ENCODE measurements around the gene CCDC69.
"Not testable (repeated sequence)": the region's sequence is repeated elsewhere in the genome, so short reads cannot be mapped to it uniquely, and the experiment has no call there.

Gene CCDC69

DNA sequence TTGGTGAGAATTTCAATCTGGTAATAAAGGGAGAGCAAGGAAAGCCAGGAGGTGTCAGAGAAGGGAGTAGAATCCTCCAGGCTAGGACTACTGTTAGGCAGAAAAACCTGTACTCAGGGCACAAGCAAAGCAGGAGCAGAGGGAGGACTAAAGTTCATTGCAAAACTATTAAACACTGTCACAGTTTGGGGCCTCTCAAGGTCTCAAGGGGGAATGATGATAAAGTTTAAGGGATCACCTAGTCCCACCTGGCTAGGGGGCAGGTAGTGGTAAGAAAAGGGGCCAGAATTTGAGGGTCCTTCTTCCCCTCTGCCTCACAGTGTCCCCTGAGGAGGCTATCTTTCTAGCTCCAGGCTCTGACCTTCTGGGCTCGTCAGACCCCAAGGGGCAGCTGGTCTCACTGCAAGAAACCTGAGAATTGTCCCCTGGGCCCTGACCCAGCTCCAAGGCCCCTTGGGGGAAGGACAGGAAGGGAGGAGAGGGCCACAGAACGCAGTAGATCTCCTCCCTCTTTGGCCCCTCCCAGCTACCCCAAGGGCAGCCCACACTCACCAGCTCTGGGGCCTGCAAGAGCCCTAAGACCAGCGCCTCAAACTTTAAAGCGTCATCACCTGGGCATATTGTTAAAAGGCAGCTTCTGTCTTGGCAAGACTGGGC, 974 bp downstream of the CCDC69 start:
- in situ Hi-C loops (cut with MboI; ENCODE audit: low sequenced_read_pairs), result no loop called here

- in situ Hi-C loops (cut with MboI; ENCODE audit: low sequenced_read_pairs), result no loop called here
These were observed 1.7 kb downstream of the CCDC69 start for GRCh38 chr5:151222054-151222789.

DNA sequence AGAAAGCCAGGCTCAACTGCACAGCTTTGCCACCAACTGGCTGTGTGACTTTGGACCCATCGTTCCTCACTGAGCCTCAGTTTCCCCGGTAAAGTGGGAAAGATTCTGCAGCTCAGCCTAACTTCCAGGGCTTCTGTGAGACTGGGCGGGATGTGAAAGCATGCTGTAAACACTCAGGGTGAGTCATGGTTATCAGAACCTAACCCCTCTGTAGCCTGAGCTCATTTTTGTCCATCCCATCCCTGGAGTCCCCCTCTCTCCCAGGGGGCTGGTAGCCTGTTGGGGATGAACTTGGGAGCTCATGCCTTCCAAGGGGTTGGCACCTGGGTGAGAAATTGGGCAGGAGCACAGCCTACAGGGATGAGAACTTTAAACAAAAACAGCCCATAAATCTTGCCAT, 2.3 kb downstream of the CCDC69 start:
- in situ Hi-C loops (cut with MboI; ENCODE audit: low sequenced_read_pairs), result no loop called here

GRCh38 chr5:151219789-151220188, 4.1 kb downstream of the CCDC69 start:
- in situ Hi-C loops (cut with MboI; ENCODE audit: low sequenced_read_pairs), result no loop called here

GRCh38 chr5:151219138-151219537, 4.8 kb downstream of the CCDC69 start:
- in situ Hi-C loops (cut with MboI; ENCODE audit: low sequenced_read_pairs), result no loop called here

DNA sequence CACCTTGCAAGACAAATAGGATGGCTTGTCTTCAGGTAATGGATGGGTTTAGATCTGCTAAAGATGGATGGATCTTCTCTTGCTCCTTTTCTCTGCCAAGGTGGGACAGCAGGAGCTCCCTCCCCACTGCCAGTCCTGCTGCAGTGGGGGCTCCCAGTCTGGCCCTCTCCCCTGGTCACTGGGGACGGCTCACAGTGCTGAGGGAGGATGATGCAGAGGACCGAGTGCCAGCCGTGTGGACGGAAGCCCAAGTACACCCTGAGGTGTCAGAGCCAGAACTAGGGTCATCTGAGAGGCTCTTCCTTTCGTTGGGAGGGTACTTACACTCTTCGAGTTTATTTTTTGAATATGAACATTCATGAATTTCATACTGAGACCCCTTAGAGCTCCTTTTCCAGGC, 5.7 kb downstream of the CCDC69 start:
- in situ Hi-C loops (cut with MboI; ENCODE audit: low sequenced_read_pairs), result no loop called here

GRCh38 chr5:151216781-151217180, 7.1 kb downstream of the CCDC69 start:
- in situ Hi-C loops (cut with MboI; ENCODE audit: low sequenced_read_pairs), result no loop called here

DNA sequence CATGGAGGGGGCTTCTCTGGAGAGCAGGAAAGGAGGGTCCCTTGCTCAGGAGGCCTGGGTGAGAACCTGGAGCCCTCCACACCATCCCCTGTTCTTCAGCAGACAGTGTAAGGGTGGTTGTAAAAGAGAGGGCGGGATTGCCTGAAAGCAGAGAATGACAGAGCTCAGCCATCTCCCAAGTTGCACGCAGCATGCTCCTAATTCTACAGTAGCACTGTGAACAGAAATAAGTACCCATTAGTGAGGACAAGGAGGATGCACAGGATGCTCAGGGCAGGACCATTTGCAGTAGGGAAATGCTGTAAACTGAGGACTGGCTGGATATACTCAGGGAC, 8.4 kb downstream of the CCDC69 start:
- in situ Hi-C loops (cut with MboI; ENCODE audit: low sequenced_read_pairs), result no loop called here

- in situ Hi-C loops (cut with MboI; ENCODE audit: low sequenced_read_pairs), result no loop called here
These were observed 9.0 kb downstream of the CCDC69 start for GRCh38 chr5:151214614-151215545.

DNA sequence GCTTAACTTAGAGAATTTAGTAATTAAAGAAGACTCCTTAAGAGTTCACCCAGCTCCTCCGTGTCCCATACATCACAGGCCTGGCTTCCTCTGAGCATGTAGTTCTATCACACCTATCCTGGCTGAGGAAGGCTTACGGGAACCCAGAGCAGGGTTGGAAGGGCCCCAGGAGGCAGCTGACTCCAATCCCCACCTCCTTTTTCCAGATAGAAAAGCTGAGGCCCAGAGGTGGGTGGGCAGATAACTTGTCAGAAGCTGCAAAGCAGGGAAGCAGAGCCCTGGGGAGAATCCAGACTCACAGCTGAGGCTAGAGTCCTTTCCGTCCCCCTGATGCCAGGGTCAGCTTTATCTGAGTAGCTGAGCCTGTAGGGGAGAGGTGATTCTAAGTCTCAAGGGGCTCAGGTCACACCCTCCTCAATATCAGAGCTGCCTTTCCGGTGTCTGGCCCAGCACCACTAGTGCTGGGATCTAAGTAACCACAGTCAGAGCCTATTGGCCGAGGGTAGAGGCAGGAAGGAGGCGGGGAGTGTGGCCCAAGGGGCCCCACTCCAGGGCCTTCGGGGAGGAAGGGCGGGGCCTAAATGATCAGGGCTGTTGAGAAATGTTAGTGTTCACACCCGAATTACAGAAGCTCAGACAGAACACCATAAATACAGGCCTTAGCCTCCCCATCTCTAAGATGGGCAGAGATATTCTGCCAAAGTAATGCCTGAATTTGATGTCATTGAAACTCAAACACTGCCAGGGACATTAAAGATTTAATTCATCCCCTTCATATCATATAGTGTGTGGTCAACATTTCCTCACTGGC, 9.9 kb downstream of the CCDC69 start:
- in situ Hi-C loops (cut with MboI; ENCODE audit: low sequenced_read_pairs), result no loop called here

GRCh38 chr5:151212406-151212798, 11.5 kb downstream of the CCDC69 start:
- in situ Hi-C loops (cut with MboI; ENCODE audit: low sequenced_read_pairs), result no loop called here

GRCh38 chr5:151208481-151208914, 15.4 kb downstream of the CCDC69 start:
- in situ Hi-C loops (cut with MboI; ENCODE audit: low sequenced_read_pairs), result no loop called here

DNA sequence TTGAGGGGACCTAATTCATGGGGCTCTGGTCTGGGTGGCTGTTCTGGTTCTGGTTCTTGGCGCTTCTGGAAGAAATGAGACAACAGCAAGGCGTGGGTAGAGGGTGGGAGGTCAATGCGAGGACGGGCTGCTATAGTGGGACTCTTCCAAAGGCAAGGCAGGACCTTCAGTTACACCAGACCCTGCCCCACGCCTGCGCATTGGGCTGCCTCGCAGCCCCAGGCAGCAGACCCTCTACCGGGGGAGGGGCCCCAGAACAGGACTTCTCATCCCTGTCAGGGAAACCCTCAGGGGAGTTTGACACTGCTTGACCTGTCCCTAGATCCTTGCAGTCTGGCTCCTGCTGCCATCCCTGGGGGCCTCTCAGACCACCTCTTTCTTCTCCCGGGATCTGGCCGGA, 18.5 kb downstream of the CCDC69 start:
- in situ Hi-C loops (cut with MboI; ENCODE audit: low sequenced_read_pairs), result no loop called here

DNA sequence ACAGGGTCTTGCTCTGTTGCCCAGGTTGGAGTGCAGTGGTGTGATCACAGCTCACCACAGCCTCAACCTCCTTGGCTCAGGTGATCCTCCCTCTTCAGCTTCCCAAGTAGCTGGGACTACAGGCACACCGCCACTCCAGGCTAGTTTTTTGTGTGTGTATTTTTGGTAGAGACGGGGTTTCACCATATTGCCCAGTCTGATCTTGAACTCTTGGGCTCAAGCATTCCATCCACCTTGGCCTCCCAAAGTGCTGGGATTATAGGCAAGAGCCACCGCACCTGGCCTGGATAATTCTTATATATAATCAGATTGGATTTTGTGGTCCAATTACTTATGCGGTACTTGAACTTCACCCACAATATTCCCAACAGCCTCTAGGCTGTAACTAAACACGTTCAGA, 19.8 kb downstream of the CCDC69 start:
- in situ Hi-C loops (cut with MboI; ENCODE audit: low sequenced_read_pairs), result no loop called here

DNA sequence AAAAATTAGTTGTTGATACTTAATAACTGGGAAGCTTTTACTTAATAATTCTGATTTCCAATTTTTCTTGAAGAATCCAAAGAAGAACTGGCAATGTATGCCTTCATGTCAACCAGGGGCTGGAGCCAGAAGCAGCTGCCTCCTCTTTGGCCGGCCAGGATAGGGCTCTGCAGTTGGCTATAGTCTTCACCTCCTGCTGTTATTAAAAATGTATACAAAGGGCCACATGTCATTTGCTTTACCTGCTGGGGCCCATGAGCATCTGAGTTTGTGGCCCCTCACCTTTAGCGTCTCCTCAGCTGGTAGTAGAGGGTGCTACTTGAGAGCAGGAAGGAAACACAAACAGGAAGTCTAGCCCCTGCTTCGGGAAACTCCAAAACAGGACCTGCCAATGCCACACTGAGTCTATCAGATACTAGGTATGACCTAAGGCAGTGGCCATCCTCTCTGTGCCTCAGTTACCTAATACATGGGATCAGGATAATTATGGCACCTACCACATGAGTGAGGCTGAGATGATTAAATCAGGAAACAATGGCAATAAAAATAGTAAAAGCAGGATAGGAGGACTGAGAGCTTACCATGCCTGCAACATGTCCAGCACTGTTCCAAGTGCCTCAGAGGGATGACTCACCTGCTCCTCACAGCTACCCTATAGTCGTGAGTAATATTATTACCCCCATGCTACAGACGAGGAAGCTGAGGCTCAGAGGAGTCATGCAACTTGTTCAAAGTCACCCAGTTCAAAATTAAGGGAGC, 21.3 kb downstream of the CCDC69 start:
- in situ Hi-C loops (cut with MboI; ENCODE audit: low sequenced_read_pairs), result no loop called here

GRCh38 chr5:151200913-151201595, 22.8 kb downstream of the CCDC69 start:
- in situ Hi-C loops (cut with MboI; ENCODE audit: low sequenced_read_pairs), result no loop called here

DNA sequence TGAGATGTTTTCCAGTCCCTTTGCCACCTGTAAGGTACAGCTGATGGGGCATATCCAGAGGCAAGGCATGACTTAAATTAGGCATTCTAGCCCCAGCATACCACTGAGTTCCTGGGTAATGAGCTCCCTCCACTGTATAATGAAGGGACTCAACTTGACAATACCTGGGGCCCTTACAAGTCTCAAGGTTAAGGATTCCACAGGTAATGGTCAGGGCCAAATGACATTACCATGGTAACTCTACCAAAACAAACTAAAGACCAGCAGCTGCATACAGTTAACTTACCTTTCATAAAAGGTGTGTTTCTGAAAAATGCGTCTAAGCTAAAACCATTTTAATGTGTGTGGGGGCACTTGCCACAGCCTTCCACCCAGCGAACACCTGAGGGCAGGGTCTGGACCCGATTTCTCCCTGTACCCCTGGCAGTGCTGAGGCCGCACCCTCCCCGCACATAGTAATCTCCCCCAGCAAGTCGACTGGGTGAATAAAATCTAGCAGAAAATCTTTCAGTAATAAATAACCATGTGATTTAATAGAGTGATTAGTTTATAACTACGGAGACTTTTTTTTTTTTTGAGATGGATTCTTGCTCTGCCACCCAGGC, 24.2 kb downstream of the CCDC69 start:
- in situ Hi-C loops (cut with MboI; ENCODE audit: low sequenced_read_pairs), result no loop called here

DNA sequence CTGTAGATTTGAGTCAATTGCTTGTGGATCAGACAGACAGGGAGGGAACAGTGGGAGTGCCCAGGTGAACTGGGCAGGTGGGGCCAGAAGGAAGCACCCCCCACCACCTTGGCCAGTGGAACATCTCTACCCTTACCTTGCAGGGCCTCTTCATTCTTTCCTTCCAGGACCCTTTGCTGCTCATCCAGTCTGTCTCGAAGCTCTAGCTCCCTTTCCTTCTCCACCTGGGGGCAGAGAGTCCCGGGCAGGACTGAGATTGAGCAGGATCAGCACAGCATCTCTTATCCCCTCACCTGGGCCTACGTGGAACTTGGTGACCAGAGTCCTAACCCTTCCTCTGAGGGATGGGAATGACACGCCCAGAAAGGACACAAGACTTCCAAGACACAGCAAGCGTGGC, 25.0 kb downstream of the CCDC69 start:
- in situ Hi-C loops (cut with MboI; ENCODE audit: low sequenced_read_pairs), result no loop called here

GRCh38 chr5:151197291-151197600, 26.6 kb downstream of the CCDC69 start:
- in situ Hi-C loops (cut with MboI; ENCODE audit: low sequenced_read_pairs), result not testable (repeated sequence)

Measured in HL-60/S4 treated with phorbol 12-myristate 13-acetate at 8.2 ng/mL for 4 days and 3 days (cell line).